GM12878 (cell line): ENCODE results near the gene IQSEC2. TPM values are rescaled to one million over a fixed set of nuclear protein-coding genes. Genes with fewer than 3 reads are reported as not detected.

ENCODE experiments used
- ATAC-seq: fragments of 200-7000 bp; cut with Tn5 transposase; 3 replicates; pipeline ENCODE4 v1.9.1; 2020; ENCODE audit warnings: mild to moderate bottlenecking, moderate library complexity
- BruUV-seq: library from RNA; stranded (reverse); fragments of 400-500 nt; replicated peaks from 2 replicates; lab custom pipeline; 2021; lab: Mats Ljungman, UMichigan
- CTCF ChIA-PET: fragments of 300-600 bp; sonication (Branson Sonifier 250); formaldehyde crosslinking; extraction: SDS; loops from one replicate; lab custom pipeline; 2021; ENCODE audit warnings: inconsistent platforms; lab: Yijun Ruan, JAX
- POLR2A ChIA-PET: fragments of 350-600 bp; formaldehyde crosslinking; extraction: SDS; loops from one replicate; lab custom pipeline; 2021; ENCODE audit warnings: inconsistent platforms; lab: Charles Lee
- RAD21 ChIA-PET: fragments of 300-600 bp; sonication (Branson Sonifier 250); formaldehyde crosslinking; loops from one replicate; lab custom pipeline; 2023; ENCODE audit warnings: antibody characterized with exemption; ENCODE audit not compliant: unreplicated experiment; lab: Charles Lee
- SMC1A ChIA-PET: fragments of 300-600 bp; sonication (Branson Sonifier 250); formaldehyde crosslinking; loops from one replicate; lab custom pipeline; 2023; ENCODE audit not compliant: unreplicated experiment, uncharacterized antibody; lab: Charles Lee
- DNase-seq: peaks from one replicate; pipeline ENCODE4 v3.0.0-alpha.2; 2011; ENCODE audit warnings: low read depth, low spot score
- FAIRE-seq: peaks from 3 replicates; lab custom pipeline; 2011; peaks lifted over from hg19 to GRCh38; lab: Jason Lieb, UNC
- H2AFZ ChIP-seq: 2 replicates; pipeline ENCODE4 v1.6.0; 2011; ENCODE audit warnings: low read depth, low read length, control low read depth; ENCODE audit not compliant: control insufficient read depth
- H3K27ac ChIP-seq: 2 replicates; pipeline ENCODE4 v1.5.1; 2011; ENCODE audit warnings: control low read depth; ENCODE audit not compliant: control insufficient read depth, insufficient read depth
- H3K27me3 ChIP-seq, 2 experiments: replicated peaks in 1 of 2; 2 replicates each; pipeline versions ENCODE4 v1.6.0 to v1.6.1; 2011; ENCODE audit warnings: low read length in 1 of 2; ENCODE audit not compliant: control insufficient read depth in 2 of 2, insufficient read depth in 2 of 2
- H3K36me3 ChIP-seq, 2 experiments: 2 replicates each; pipeline ENCODE4 v1.5.1; 2011; ENCODE audit warnings: low read length in 1 of 2; ENCODE audit not compliant: control insufficient read depth in 2 of 2, insufficient read depth in 2 of 2
- H3K4me1 ChIP-seq: 2 replicates; pipeline ENCODE4 v1.6.1; 2011; ENCODE audit warnings: mild to moderate bottlenecking, low read length, moderate library complexity, mixed read lengths; ENCODE audit not compliant: control insufficient read depth, insufficient read depth
- H3K4me2 ChIP-seq: 2 replicates; pipeline ENCODE4 v1.6.0; 2011; ENCODE audit warnings: control low read depth; ENCODE audit not compliant: control insufficient read depth, insufficient read depth
- H3K4me3 ChIP-seq: fragments of 200-600 bp; sonication (generic); 2 replicates; pipeline ENCODE4 v1.5.1; 2016
- H3K79me2 ChIP-seq: 2 replicates; pipeline ENCODE4 v1.6.0; 2011; ENCODE audit warnings: low read length; ENCODE audit not compliant: control insufficient read depth, insufficient read depth
- H3K9ac ChIP-seq: 2 replicates; pipeline ENCODE4 v1.8.0; 2011; ENCODE audit warnings: low read length, control low read depth, mixed read lengths; ENCODE audit not compliant: control insufficient read depth, insufficient read depth
- H3K9me3 ChIP-seq: replicated peaks from 3 replicates; pipeline ENCODE4 v1.5.1; 2011; ENCODE audit warnings: mild to moderate bottlenecking, low read length; ENCODE audit not compliant: control insufficient read depth, insufficient read depth
- H4K20me1 ChIP-seq: 2 replicates; pipeline ENCODE4 v1.6.0; 2011; ENCODE audit not compliant: control insufficient read depth, insufficient read depth
- FOS ChIP-seq: IDR thresholded peaks from 3 replicates; pipeline ENCODE4 v1.6.1; 2011; ENCODE audit warnings: borderline replicate concordance; ENCODE audit not compliant: insufficient read length; ENCODE audit errors: extremely low read depth
- POU2F2 ChIP-seq: IDR thresholded peaks from 3 replicates; pipeline ENCODE4 v1.6.1; 2011; ENCODE audit warnings: low read depth, mild to moderate bottlenecking, low read length, borderline replicate concordance
- WGBS: methylation state at CpG from one replicate; pipeline ENCODE4 v1.1.6; 2016; ENCODE audit warnings: low lambda C conversion rate; ENCODE audit not compliant: insufficient replicate concordance, insufficient coverage; ENCODE audit errors: missing lambda C conversion rate; 5-methylcytosine and 5-hydroxymethylcytosine counted together
- in situ Hi-C: fragments of 300-500 bp; cut with MboI; formaldehyde crosslinking; loops from 9 replicates; pipeline ENCODE4 v1.14.3; 2018; ENCODE audit warnings: mixed read lengths
- intact Hi-C: fragments of 100-400 bp; cut with micrococcal nuclease; formaldehyde crosslinking; loops from one replicate; pipeline ENCODE4 v1.14.2; 2022; ENCODE audit not compliant: unreplicated experiment
- polyA plus RNA-seq, 11 experiments: library from polyadenylated mRNA; depleted of rRNA in 4 of 11; unstranded in 6 of 11; stranded (reverse) in 5 of 11; fragments of >200 nt; fragmentation: Nextera tagmentation in 4 of 11; fragmentation: Illumina TruSeq in 1 of 11; extraction: Ambion mirVana in 4 of 11; extraction: Trizol in 1 of 11; gene quantifications; 1 replicate in 1 of 11; 2 replicates in 10 of 11; pipeline versions ENCODE4 v1.2.1 to v1.2.3, GENCODE V29; 2011 to 2016; ENCODE audit warnings: inconsistent platforms in 2 of 11, missing spikeins in 2 of 11, low read depth in 1 of 11
- total RNA-seq, 4 experiments: library from RNA; depleted of rRNA in 3 of 4; stranded (reverse); fragments of >200 nt in 3 of 4; fragmentation: Illumina TruSeq in 1 of 4; extraction: Trizol in 1 of 4; gene quantifications; 2 replicates each; pipeline versions ENCODE4 v1.2.1 to v1.2.3, GENCODE V29; 2013 to 2021
- TF ChIP-seq, protein P1 (sequence below): fragments of 450-650 bp; IDR thresholded peaks from 2 replicates; pipeline ENCODE4 v1.6.1; 2016; ENCODE audit warnings: mild to moderate bottlenecking

Gene IQSEC2
- total and polyA plus RNA-seq, 10 of the 15 experiments (the other 5 are each of a cell fraction or from before 2014, with no cell fraction given): 0.01 to 0.23 (median 0.04) TPM; not detected in 3

DNA sequence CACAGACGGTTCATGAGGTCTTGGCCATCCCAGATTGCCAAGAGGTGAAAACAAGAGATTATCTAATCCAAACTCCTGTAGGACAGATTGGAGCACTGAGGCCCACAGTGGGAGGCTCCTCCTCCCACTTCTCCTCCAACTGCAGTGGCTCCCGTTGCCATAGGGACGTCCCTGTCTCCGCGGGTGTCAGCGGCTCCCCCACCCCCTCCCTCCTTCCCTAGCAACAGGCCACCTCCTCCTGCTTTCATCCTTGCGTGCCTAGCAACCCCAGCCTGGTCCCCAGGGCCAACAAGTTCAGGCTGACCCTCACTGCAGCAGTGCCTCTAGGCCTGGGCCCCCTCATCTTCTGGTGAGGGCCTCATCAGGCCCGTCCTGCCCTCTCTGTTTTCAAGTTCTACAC, 6.8 kb upstream of the IQSEC2 start:
- no peaks in the 10 kb centered on the region for H3K9me3 ChIP-seq
- H3K9ac ChIP-seq: no peak overlapping the region
- intact Hi-C loops (no loop called here), in situ Hi-C loops (no loop called here)
- CTCF ChIA-PET: interaction anchor here (7.0 kb wide), 1 partner anchor 25 kb away, joined by 61 read pairs; no protein-coding TSS in a partner anchor
- H2AFZ ChIP-seq: no peak overlapping the region; the same call in 1 of the 2 replicates
- H3K27ac ChIP-seq: no peak overlapping the region
- no peak overlapping the region for H3K4me2 ChIP-seq
- ATAC-seq: no peak; the same call in 2 of the 3 replicates
- no peaks in the 10 kb centered on the region for H3K79me2 ChIP-seq
- DNase-seq: no peak
- FAIRE-seq: no peak
- 10% methylated on average over 7 of the region's 8 CpGs for WGBS
- H4K20me1 ChIP-seq: no peaks in the 10 kb centered on the region
- POLR2A ChIA-PET: interaction anchor here (0.6 kb wide), 1 partner anchor 11 kb away, joined by 3 read pairs; no protein-coding TSS in a partner anchor
- no TSS peak for BruUV-seq
- RAD21 ChIA-PET: no interaction called here
- H3K36me3 ChIP-seq: no peaks in the 10 kb centered on the region
- H3K27me3 ChIP-seq: peaks cover 0 to 2% of the 10 kb centered on the region in 2 experiments; a peak in 1 of 4 replicates
- no peak overlapping the region for H3K4me3 ChIP-seq
- TF ChIP-seq FOS: no peak
- TF ChIP-seq, protein P1, sequence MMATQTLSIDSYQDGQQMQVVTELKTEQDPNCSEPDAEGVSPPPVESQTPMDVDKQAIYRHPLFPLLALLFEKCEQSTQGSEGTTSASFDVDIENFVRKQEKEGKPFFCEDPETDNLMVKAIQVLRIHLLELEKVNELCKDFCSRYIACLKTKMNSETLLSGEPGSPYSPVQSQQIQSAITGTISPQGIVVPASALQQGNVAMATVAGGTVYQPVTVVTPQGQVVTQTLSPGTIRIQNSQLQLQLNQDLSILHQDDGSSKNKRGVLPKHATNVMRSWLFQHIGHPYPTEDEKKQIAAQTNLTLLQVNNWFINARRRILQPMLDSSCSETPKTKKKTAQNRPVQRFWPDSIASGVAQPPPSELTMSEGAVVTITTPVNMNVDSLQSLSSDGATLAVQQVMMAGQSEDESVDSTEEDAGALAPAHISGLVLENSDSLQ: peak; percentile 40
- H3K4me1 ChIP-seq: no peaks in the 10 kb centered on the region; the same call in 1 of the 2 replicates
- SMC1A ChIA-PET: no interaction called here

GRCh38 chrX:53287493-53288138, 6.2 kb upstream of the IQSEC2 start:
- in situ Hi-C loops (no loop called here), intact Hi-C loops (no loop called here)
- Histone ChIP-seq H3K27me3 (peaks cover 0 to 2% of the 10 kb centered on the region in 2 experiments; a peak in 1 of 4 replicates), H3K9ac (no peak overlapping the region), H4K20me1 (no peaks in the 10 kb centered on the region), H3K4me2 (no peak overlapping the region), H2AFZ (peak overlapping the region; percentile 46), H3K4me3 (no peak overlapping the region), H3K4me1 (no peaks in the 10 kb centered on the region; the same call in 1 of the 2 replicates), H3K9me3 (no peaks in the 10 kb centered on the region), H3K27ac (no peak overlapping the region), H3K36me3 (no peaks in the 10 kb centered on the region), H3K79me2 (no peaks in the 10 kb centered on the region)
- WGBS: 49% methylated on average over 11 of the region's 11 CpGs
- ATAC-seq (peak; percentile 53), FAIRE-seq (no peak), DNase-seq (peak; percentile 11)
- POLR2A ChIA-PET: interaction anchor here (0.6 kb wide), 1 partner anchor 11 kb away, joined by 3 read pairs; no protein-coding TSS in a partner anchor
- no peak for TF ChIP-seq POU2F2
- BruUV-seq: no TSS peak
- CTCF ChIA-PET: interaction anchor here (0.7 to 7.0 kb wide), 5 partner anchors 9 to 196 kb away, joined by 3 to 61 read pairs (median 4); no protein-coding TSS in a partner anchor
- RAD21 ChIA-PET: interaction anchor here (0.9 kb wide), 1 partner anchor 158 kb away, joined by 5 read pairs; no protein-coding TSS in a partner anchor
- SMC1A ChIA-PET: interaction anchor here (0.6 to 1.0 kb wide), 3 partner anchors 13 to 24 kb away, joined by 3 to 4 read pairs (median 3); no protein-coding TSS in a partner anchor
